NCI-H460 (cell line): ENCODE data around the gene CCRL2. TPM values are rescaled to one million over a fixed set of nuclear protein-coding genes. Genes with fewer than 3 reads are reported as not detected.
"Not testable (repeated sequence)": the region's sequence is repeated elsewhere in the genome, so short reads cannot be mapped to it uniquely, and the experiment has no call there.

Experiments
- DNase-seq: peaks from one replicate; pipeline ENCODE4 v3.0.0-alpha.2; 2016; ENCODE audit warnings: low read depth; ENCODE audit errors: extremely low read depth
- total RNA-seq: library from RNA; depleted of rRNA; stranded (reverse); fragments of >200 nt; shearing (Covaris generic); gene quantifications from 2 replicates; pipeline ENCODE4 v1.2.3, GENCODE V29; 2014

CCRL2 gene
- total RNA-seq, 1 experiment from 2014 or later = not detected

DNA sequence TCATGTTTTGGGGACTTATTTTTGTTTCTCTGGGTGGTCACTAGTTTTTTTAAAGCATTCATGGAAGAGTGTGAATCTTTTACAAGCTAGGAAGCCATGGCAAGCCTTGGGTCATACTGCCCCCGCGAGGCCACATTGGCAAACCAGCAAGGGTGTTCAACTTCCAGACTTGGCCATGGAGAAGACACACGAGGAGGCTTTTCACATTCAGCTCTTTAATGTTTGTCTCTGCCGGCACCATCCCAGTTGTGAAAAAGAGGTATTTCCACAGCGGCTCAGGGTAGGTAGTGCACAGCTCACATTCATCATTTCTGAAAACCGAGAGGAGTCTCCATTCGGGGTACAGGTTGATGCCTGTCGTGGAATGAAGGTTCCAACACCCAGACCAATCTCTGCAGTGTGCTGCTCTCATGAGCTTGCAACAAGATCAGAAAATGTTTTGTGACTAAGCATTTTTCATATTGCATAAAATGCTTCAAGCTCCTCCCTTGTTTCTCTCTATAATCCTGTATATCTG, 28.6 kb upstream of the CCRL2 start:
- peak; percentile 40 for DNase-seq

- no peak for DNase-seq
These were observed 26.4 kb upstream of the CCRL2 start for GRCh38 chr3:46380471-46381221.

- no peak for DNase-seq
These were observed 25.4 kb upstream of the CCRL2 start for GRCh38 chr3:46381625-46382024.

- DNase-seq = no peak
These were observed 23.7 kb upstream of the CCRL2 start for GRCh38 chr3:46383211-46383950.

DNA sequence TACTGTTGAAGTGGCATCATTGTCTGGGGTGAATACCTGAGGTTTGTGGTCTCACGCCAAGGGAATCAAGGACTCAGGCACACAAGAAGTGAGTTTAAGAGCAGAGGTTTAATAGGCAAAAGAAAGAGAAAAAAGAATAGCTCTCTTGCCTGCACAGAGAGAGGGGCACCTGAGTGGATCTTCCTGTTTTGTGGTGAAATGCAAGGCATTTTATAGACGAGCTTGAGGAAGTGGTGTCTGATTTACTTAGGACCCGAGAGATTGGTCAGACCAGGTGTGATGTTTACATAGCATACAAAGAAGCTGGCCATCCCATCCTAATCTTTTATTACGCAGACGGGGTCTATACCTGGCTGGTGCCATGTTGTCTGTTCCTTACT, 23.1 kb upstream of the CCRL2 start:
- DNase-seq = no peak

GRCh38 chr3:46386205-46386604, 20.9 kb upstream of the CCRL2 start:
- DNase-seq = no peak

- not testable (repeated sequence) for DNase-seq
These were observed 18.2 kb upstream of the CCRL2 start for GRCh38 chr3:46388847-46389246.

GRCh38 chr3:46389306-46389705, 17.8 kb upstream of the CCRL2 start:
- no peak for DNase-seq

GRCh38 chr3:46391526-46391925, 15.5 kb upstream of the CCRL2 start:
- DNase-seq = not testable (repeated sequence)

GRCh38 chr3:46393011-46393410, 14.0 kb upstream of the CCRL2 start:
- no peak for DNase-seq

- no peak for DNase-seq
These were observed 13.3 kb upstream of the CCRL2 start for GRCh38 chr3:46393554-46394434.

GRCh38 chr3:46395210-46395661, 11.8 kb upstream of the CCRL2 start:
- DNase-seq = no peak

- DNase-seq = no peak
These were observed 11.1 kb upstream of the CCRL2 start for GRCh38 chr3:46395766-46396530.

DNA sequence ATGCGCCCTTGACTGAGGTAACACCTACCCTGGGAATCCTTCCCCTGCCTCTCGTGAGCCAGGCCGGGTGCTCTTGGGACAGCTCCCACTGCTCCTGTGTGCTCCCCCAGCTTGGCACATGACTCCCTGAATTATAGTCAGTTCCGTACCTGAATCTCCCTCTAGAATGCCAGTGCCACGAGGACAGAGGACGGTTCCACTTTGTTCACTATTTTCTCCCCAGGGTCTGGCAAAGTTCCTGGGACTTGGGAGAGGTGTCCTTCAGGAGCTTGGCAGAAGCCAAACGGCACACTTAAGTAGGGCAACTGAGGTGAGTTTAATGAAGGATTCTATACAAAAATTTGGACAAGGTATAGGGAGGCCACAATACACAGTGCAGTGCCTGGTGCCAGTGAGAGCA, 9.9 kb upstream of the CCRL2 start:
- no peak for DNase-seq

GRCh38 chr3:46398186-46398955, 8.7 kb upstream of the CCRL2 start:
- DNase-seq = no peak

DNA sequence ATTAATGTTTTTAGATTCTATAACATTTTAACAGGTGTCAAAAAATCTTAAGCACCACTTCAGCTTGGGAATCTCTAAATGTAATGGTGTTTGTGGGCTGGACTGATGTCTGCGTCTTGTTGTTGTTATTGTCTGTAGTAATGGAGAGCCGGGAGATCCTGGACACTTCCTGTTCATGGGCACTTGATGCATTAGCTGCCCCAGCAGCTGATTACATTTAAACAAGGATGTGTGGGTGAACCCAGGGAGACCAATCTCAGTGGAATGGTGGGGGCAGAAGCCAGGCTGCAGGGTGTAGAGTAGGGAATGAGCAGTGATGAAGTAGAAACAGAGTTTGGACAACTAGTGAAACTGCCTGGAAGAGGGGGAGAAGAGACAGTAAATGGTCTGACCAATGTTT, 8.0 kb upstream of the CCRL2 start:
- no peak for DNase-seq

DNA sequence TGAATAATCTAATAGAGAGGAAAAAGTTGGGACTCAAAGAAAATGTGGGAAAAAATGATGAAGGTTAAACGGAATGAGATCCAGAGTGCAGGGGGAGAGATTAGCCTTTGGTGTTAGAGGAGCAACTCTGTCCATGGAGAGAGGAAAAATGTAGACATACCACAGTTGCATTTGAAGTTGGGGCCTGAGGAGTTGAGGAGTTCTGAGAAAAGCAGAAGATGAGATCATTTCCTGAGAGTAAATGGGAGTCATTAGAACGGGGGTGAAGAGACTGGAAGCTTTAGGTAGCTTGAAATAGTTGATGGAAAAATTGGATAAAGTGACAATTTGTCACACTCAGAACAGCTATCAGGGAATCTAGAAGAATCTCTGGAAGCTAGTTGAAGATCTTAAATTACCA, 7.5 kb upstream of the CCRL2 start:
- no peak for DNase-seq

DNA sequence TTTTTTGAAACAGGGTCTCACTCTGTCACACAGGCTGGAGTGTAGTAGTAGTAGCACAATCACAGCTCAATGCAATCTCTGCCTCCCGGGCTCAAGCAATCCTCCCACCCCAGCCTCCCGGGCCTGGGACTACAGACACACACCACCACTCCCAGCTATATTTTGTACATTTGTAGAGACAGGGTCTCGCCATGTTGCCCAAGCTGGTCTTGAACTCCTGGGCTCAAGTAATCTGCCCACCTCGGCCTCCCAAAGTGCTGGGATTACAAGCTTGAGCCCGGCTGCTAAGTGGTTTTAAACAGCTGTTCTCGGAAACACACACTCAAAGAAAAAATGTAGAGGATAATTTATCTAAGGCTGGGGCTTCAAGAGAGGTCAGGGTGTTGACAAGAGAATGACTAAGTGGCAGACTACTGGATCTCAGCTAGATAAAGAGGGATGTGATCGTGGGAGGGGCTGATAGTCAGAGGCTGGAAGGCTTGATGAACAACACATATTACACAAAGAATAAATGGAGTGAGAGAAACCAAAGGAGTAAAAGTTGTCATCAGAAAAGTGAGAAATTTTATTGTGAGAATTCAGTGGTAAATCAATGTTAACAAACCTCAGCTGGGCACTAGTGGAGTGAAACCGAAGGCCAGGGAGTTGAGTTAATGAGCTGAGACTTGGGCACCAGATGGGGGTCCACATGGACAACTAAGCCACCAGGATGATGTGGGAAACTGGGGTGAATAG, 6.9 kb upstream of the CCRL2 start:
- DNase-seq = no peak

- no peak for DNase-seq
These were observed 6.2 kb upstream of the CCRL2 start for GRCh38 chr3:46400846-46401245.
